T-cell (primary cell): ENCODE measurements around the gene RAB6C. TPM values are rescaled to one million over a fixed set of nuclear protein-coding genes. Genes with fewer than 3 reads are reported as not detected.
"Not testable (repeated sequence)": the region's sequence is repeated elsewhere in the genome, so short reads cannot be mapped to it uniquely, and the experiment has no call there.

Source experiments
- ATAC-seq, 4 experiments: fragments of 200-7000 bp in 3 of 4; fragments of 150-1000 bp in 1 of 4; cut with Tn5 transposase; replicated peaks in 1 of 4; 1 replicate in 3 of 4; 2 replicates in 1 of 4; pipeline ENCODE4 v1.10.0; 2021; ENCODE audit warnings: moderate library complexity in 3 of 4, mild to moderate bottlenecking in 2 of 4, moderate number of reproducible peaks in 1 of 4
- CTCF ChIA-PET, 2 donors: fragments of 300-600 bp; sonication (Branson Sonifier 250); formaldehyde crosslinking; loops; one replicate each; lab custom pipeline; 2022; ENCODE audit warnings: antibody characterized with exemption in 2 of 2; lab: Charles Lee
- POLR2A ChIA-PET, 2 donors: fragments of 300-600 bp; sonication (Branson Sonifier 250); formaldehyde crosslinking; loops; one replicate each; lab custom pipeline; 2022; ENCODE audit warnings: antibody characterized with exemption in 2 of 2; lab: Charles Lee
- DNase-seq, 35 experiments: peaks; one replicate each; pipeline versions ENCODE4 v3.0.0 to v3.0.0-alpha.2; 2013 to 2023
- H3K27ac ChIP-seq: one replicate; pipeline ENCODE4 v1.5.1; 2013; ENCODE audit warnings: low read length
- H3K27me3 ChIP-seq, 2 experiments: replicated peaks in 1 of 2; 1 replicate in 1 of 2; 2 replicates in 1 of 2; pipeline versions ENCODE4 v1.6.1 to v1.7.0; 2013; ENCODE audit warnings: low read length in 1 of 2, mixed read lengths in 1 of 2; ENCODE audit not compliant: control insufficient read depth in 2 of 2, insufficient read depth in 2 of 2; ENCODE audit errors: extremely low read depth in 1 of 2
- H3K36me3 ChIP-seq, 2 donors: 1 replicate in 1 of 2; 2 replicates in 1 of 2; pipeline versions ENCODE4 v1.6.1 to v1.7.0; 2013; ENCODE audit warnings: low read length in 1 of 2; ENCODE audit not compliant: control insufficient read depth in 2 of 2, insufficient read depth in 1 of 2; ENCODE audit errors: extremely low read depth in 1 of 2
- H3K4me1 ChIP-seq, 2 experiments: 1 replicate in 1 of 2; 2 replicates in 1 of 2; pipeline versions ENCODE4 v1.6.1 to v1.7.0; 2013; ENCODE audit warnings: low read length in 2 of 2, mixed read lengths in 1 of 2; ENCODE audit not compliant: insufficient read depth in 2 of 2, control insufficient read depth in 1 of 2; ENCODE audit errors: extremely low read depth in 1 of 2
- H3K4me3 ChIP-seq, 2 donors: 1 replicate in 1 of 2; 2 replicates in 1 of 2; pipeline versions ENCODE4 v1.5.1 to v1.7.0; 2013; ENCODE audit warnings: mild to moderate bottlenecking in 2 of 2, low read length in 1 of 2, moderate library complexity in 1 of 2; ENCODE audit not compliant: control insufficient read depth in 1 of 2; ENCODE audit errors: extremely low read depth in 1 of 2
- H3K9me3 ChIP-seq: 2 replicates; pipeline ENCODE4 v1.7.0; 2013
- H3K27ac Mint-ChIP-seq, 2 donors: one replicate each; pipeline ENCODE4 v1.8.0; 2020 to 2021; ENCODE audit warnings: mild to moderate bottlenecking in 2 of 2, mixed read lengths in 2 of 2
- H3K27me3 Mint-ChIP-seq, 2 donors: one replicate each; pipeline ENCODE4 v1.8.0; 2021 to 2022; ENCODE audit warnings: mixed read lengths in 2 of 2
- H3K36me3 Mint-ChIP-seq: one replicate; pipeline ENCODE4 v1.8.0; 2021; ENCODE audit warnings: mixed read lengths
- H3K4me1 Mint-ChIP-seq, 3 donors: one replicate each; pipeline ENCODE4 v1.8.0; 2020 to 2022; ENCODE audit warnings: mixed read lengths in 3 of 3, mild to moderate bottlenecking in 1 of 3
- H3K4me3 Mint-ChIP-seq, 3 donors: one replicate each; pipeline ENCODE4 v1.8.0; 2020 to 2022; ENCODE audit warnings: mild to moderate bottlenecking in 3 of 3, mixed read lengths in 3 of 3, moderate library complexity in 3 of 3
- H3K9me3 Mint-ChIP-seq, 3 donors: one replicate each; pipeline ENCODE4 v1.8.0; 2020 to 2022; ENCODE audit warnings: mixed read lengths in 3 of 3
- WGBS: methylation state at CpG from one replicate; pipeline ENCODE4 v1.1.5; 2013; ENCODE audit warnings: missing lambda C conversion rate; ENCODE audit not compliant: insufficient coverage; 5-methylcytosine and 5-hydroxymethylcytosine counted together
- total RNA-seq, 35 experiments: library from RNA in 6 of 35; stranded (reverse) in 6 of 35; fragments of 120-200 nt in 1 of 35; gene quantifications; one replicate each; pipeline versions ENCODE4 v1.2.1 to v1.2.4 and lab custom pipeline; 2013 to 2026

The RAB6C gene
- total RNA-seq, 5 donors from 2014 or later (not counting 1 experiment from before 2014, with no cell fraction given), result not detected

GRCh38 chr2:129981689-129982088, 2.2 kb downstream of the RAB6C start:
- H3K9me3 Mint-ChIP-seq, CTCF ChIA-PET, H3K36me3 ChIP-seq, H3K9me3 ChIP-seq, H3K4me3 ChIP-seq, POLR2A ChIA-PET, H3K4me1 ChIP-seq, DNase-seq, H3K36me3 Mint-ChIP-seq, H3K27ac ChIP-seq, H3K4me3 Mint-ChIP-seq, ATAC-seq: not testable (repeated sequence)
- H3K4me1 Mint-ChIP-seq, result peaks cover 7 to 13% (median 12%) of the 10 kb centered on the region in 3 donors
- WGBS, result no CpG with 5 or more reads among the region's 7 CpGs
- H3K27me3 ChIP-seq, result peaks cover 2 to 14% of the 10 kb centered on the region in 2 experiments
- peak overlapping the region in 1 of 2 donors; percentile 43 for H3K27ac Mint-ChIP-seq
- peaks cover 40 to 58% of the 10 kb centered on the region in 2 donors for H3K27me3 Mint-ChIP-seq

GRCh38 chr2:129984426-129984825, 5.0 kb downstream of the RAB6C start:
- Mint-ChIP-seq H3K9me3 (no peaks in the 10 kb centered on the region), H3K4me3 (no peak overlapping the region), H3K4me1 (peaks cover 4 to 8% (median 6%) of the 10 kb centered on the region in 3 donors), H3K27me3 (peaks cover 30 to 52% of the 10 kb centered on the region in 2 donors), H3K27ac (no peak overlapping the region), H3K36me3 (no peaks in the 10 kb centered on the region)
- ATAC-seq (no peak), DNase-seq (no peak)
- Histone ChIP-seq H3K27me3 (peaks cover 0 to 5% of the 10 kb centered on the region in 2 experiments), H3K4me3 (no peak overlapping the region), H3K36me3 (no peaks in the 10 kb centered on the region), H3K9me3 (no peaks in the 10 kb centered on the region), H3K27ac (no peak overlapping the region), H3K4me1 (peaks cover 0 to 4% of the 10 kb centered on the region in 2 experiments)
- 100% methylated on average over 2 of the region's 2 CpGs for WGBS
- POLR2A ChIA-PET, result no interaction called here
- CTCF ChIA-PET, result no interaction called here

GRCh38 chr2:129992415-129993006, 13.0 kb downstream of the RAB6C start:
- H3K27ac Mint-ChIP-seq, H3K36me3 Mint-ChIP-seq, H3K4me1 Mint-ChIP-seq, H3K9me3 ChIP-seq, H3K9me3 Mint-ChIP-seq, POLR2A ChIA-PET, CTCF ChIA-PET, H3K27me3 ChIP-seq, H3K4me3 Mint-ChIP-seq, H3K27ac ChIP-seq, H3K4me1 ChIP-seq, DNase-seq, H3K36me3 ChIP-seq, ATAC-seq, H3K4me3 ChIP-seq: not testable (repeated sequence)
- H3K27me3 Mint-ChIP-seq, result peaks cover 57 to 59% of the 10 kb centered on the region in 2 donors
- WGBS, result no CpG with 5 or more reads among the region's 49 CpGs

GRCh38 chr2:129993151-129993550, 13.7 kb downstream of the RAB6C start:
- H3K27ac Mint-ChIP-seq, H3K36me3 Mint-ChIP-seq, H3K4me1 ChIP-seq, DNase-seq, POLR2A ChIA-PET, ATAC-seq, H3K36me3 ChIP-seq, H3K27ac ChIP-seq, H3K4me3 Mint-ChIP-seq, H3K4me3 ChIP-seq, H3K27me3 ChIP-seq, H3K4me1 Mint-ChIP-seq, H3K9me3 Mint-ChIP-seq, H3K9me3 ChIP-seq, CTCF ChIA-PET: not testable (repeated sequence)
- WGBS, result 55% methylated on average over 14 of the region's 20 CpGs
- peaks cover 59 to 61% of the 10 kb centered on the region in 2 donors for H3K27me3 Mint-ChIP-seq

- H3K36me3 Mint-ChIP-seq, DNase-seq, H3K27me3 ChIP-seq, H3K36me3 ChIP-seq, CTCF ChIA-PET, H3K4me3 ChIP-seq, H3K9me3 ChIP-seq, H3K4me1 ChIP-seq, H3K9me3 Mint-ChIP-seq, H3K27ac Mint-ChIP-seq, POLR2A ChIA-PET, H3K4me1 Mint-ChIP-seq, H3K27ac ChIP-seq, ATAC-seq, H3K4me3 Mint-ChIP-seq: not testable (repeated sequence)
- H3K27me3 Mint-ChIP-seq, result peaks cover 40 to 45% of the 10 kb centered on the region in 2 donors
- no CpG with 5 or more reads among the region's 2 CpGs for WGBS
Measured at GRCh38 chr2:129996657-129997237, 17.3 kb downstream of the RAB6C start.

- DNase-seq, H3K9me3 ChIP-seq, H3K4me3 ChIP-seq, ATAC-seq, H3K9me3 Mint-ChIP-seq, H3K36me3 ChIP-seq, H3K27ac ChIP-seq, H3K36me3 Mint-ChIP-seq, H3K27ac Mint-ChIP-seq, H3K4me1 Mint-ChIP-seq, CTCF ChIA-PET, H3K4me1 ChIP-seq, H3K27me3 ChIP-seq, POLR2A ChIA-PET, H3K4me3 Mint-ChIP-seq: not testable (repeated sequence)
- WGBS, result 86% methylated on average over 5 of the region's 6 CpGs
- peaks cover 25 to 40% of the 10 kb centered on the region in 2 donors for H3K27me3 Mint-ChIP-seq
Measured at GRCh38 chr2:129998771-129999170, 19.3 kb downstream of the RAB6C start.
